Naive thymus-derived CD8-positive, alpha-beta T cell (primary cell): Measurements from ENCODE around the gene LITAF. TPM values are rescaled to one million over a fixed set of nuclear protein-coding genes. Genes with fewer than 3 reads are reported as not detected.

Experiments used
- ATAC-seq, 2 donors: fragments of 150-1000 bp; cut with Tn5 transposase in 1 of 2; sonication (Bioruptor Pico), chemical (Tn5 transposase) in 1 of 2; 1 replicate in 1 of 2; 2 replicates in 1 of 2; pipeline ENCODE4 v1.10.0; 2021; ENCODE audit warnings: mild to moderate bottlenecking in 2 of 2, moderate library complexity in 2 of 2
- POLR2A ChIA-PET: fragments of 350-600 bp; sonication (Branson Sonifier 250); formaldehyde crosslinking; loops from one replicate; lab custom pipeline; 2021; ENCODE audit warnings: antibody characterized with exemption; lab: Charles Lee
- DNase-seq, 10 donors: peaks; one replicate each; pipeline versions ENCODE4 v3.0.0 to v3.0.0-alpha.2; 2020 to 2022
- H3K27ac Mint-ChIP-seq, 10 donors: one replicate each; pipeline ENCODE4 v1.8.0; 2020 to 2022; ENCODE audit warnings: mild to moderate bottlenecking in 10 of 10, mixed read lengths in 10 of 10, moderate library complexity in 4 of 10, inconsistent platforms in 1 of 10
- H3K27me3 Mint-ChIP-seq, 5 donors: one replicate each; pipeline ENCODE4 v1.8.0; 2021 to 2022; ENCODE audit warnings: mixed read lengths in 5 of 5
- H3K36me3 Mint-ChIP-seq, 3 donors: one replicate each; pipeline ENCODE4 v1.8.0; 2020 to 2022; ENCODE audit warnings: mixed read lengths in 3 of 3, mild to moderate bottlenecking in 2 of 3, inconsistent platforms in 1 of 3
- H3K4me1 Mint-ChIP-seq, 4 donors: one replicate each; pipeline ENCODE4 v1.8.0; 2021 to 2022; ENCODE audit warnings: mixed read lengths in 4 of 4
- H3K4me3 Mint-ChIP-seq, 10 donors: one replicate each; pipeline ENCODE4 v1.8.0; 2020 to 2022; ENCODE audit warnings: mild to moderate bottlenecking in 10 of 10, mixed read lengths in 10 of 10, moderate library complexity in 6 of 10, inconsistent platforms in 1 of 10
- H3K9me3 Mint-ChIP-seq, 9 donors: one replicate each; pipeline ENCODE4 v1.8.0; 2020 to 2022; ENCODE audit warnings: mixed read lengths in 9 of 9, mild to moderate bottlenecking in 3 of 9, inconsistent platforms in 1 of 9, moderate library complexity in 1 of 9
- polyA plus RNA-seq, 3 donors: library from polyadenylated mRNA; unstranded; fragments of 300-500 nt; fragmentation: Illumina TruSeq; gene quantifications; one replicate each; pipeline ENCODE4 v1.2.3, GENCODE V29; 2021
- total RNA-seq, 8 experiments: library from RNA in 2 of 8; stranded (reverse) in 2 of 8; gene quantifications; one replicate each; pipeline ENCODE4 v1.2.3 and lab custom pipeline; 2021 to 2026

LITAF gene
- total and polyA plus RNA-seq, 5 experiments from 2014 or later = 169 to 770 (median 553) TPM

DNA sequence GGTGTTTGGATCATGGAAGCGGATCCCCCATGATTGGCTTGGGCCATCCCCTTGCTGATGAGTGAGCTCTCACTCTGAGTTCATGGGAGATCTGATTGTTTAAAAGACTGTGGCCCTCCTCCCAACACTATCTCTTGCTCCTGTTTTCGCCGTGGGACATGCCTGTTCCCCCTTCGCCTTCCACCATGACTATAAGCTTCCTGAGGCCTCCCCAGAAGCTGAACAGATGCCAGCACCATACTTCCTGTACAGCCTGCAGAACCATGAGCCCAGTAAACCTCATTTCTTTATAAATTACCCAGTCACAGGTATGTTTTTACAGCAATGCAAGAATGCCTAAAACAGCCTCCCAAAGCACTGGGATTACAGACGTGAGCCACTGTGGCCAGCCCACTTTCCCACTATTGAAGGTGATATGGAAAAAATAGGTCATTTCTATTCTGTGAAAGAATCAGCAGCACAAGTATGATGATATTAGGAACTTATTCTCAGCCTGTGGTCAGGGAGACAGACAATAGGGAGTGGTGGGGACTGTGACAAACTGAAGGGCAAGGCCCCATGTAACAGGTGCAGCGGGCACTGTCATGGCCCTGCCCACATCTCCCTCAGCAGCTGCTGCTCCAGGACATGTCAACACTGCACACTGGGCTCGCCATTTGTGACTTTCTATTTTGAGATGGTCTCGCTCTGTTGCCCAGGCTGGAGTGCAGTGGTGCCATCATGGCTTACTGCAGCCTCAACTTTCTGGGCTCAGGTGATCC lies 33.7 kb upstream of the LITAF start:
- ATAC-seq = no peak
- H3K9me3 Mint-ChIP-seq = peaks cover 0 to 6% (median 3%) of the 10 kb centered on the region in 9 donors
- no peak for DNase-seq
- H3K27ac Mint-ChIP-seq = peak overlapping the region; percentile 98 to 100 (median 99)
- POLR2A ChIA-PET = interaction anchor here (0.5 to 11.1 kb wide), 15 partner anchors 8 to 365 kb away, joined by 3 to 151 read pairs (median 6); partner anchors contain the start of genes LITAF and SOCS1
- peaks cover 25 to 88% (median 76%) of the 10 kb centered on the region in 4 donors for H3K4me1 Mint-ChIP-seq
- H3K27me3 Mint-ChIP-seq = no peaks in the 10 kb centered on the region
- H3K4me3 Mint-ChIP-seq = peak overlapping the region in 9 of 10 donors; percentile 48 to 91 (median 68)
- H3K36me3 Mint-ChIP-seq = no peaks in the 10 kb centered on the region

DNA sequence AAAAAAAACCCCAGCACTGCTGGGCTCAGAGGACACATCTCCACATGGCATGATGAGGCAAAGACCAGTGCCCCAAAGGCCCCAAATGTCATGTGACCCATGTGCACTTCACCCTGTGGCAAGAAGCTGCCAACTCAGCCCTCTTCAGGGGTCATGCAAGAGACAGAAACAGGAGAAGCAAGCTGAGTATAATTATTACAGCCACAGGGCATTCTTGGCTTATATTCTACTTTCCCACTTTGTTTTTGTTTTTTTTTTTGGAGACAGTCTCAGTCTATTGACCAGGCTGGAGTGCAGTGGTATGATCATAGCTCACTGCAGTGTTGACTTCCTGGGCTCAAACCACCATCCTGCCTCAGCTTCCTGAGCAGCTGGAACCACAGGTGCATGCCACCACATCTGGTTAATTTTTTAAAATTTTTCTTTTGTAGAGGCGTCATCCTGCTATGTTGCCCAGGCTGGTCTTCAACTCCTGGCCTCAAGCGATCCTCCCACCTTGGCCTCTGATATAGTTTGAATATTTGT lies 32.7 kb upstream of the LITAF start:
- Mint-ChIP-seq H3K4me3 (peak overlapping the region; percentile 44 to 91 (median 71)), H3K27me3 (no peaks in the 10 kb centered on the region), H3K9me3 (peaks cover 0 to 6% (median 3%) of the 10 kb centered on the region in 9 donors), H3K4me1 (peaks cover 26 to 86% (median 76%) of the 10 kb centered on the region in 4 donors), H3K27ac (peak overlapping the region; percentile 90 to 100 (median 98)), H3K36me3 (no peaks in the 10 kb centered on the region)
- peak in 6 of 10 donors; percentile 11 to 57 (median 42) for DNase-seq
- POLR2A ChIA-PET = interaction anchor here (0.5 to 11.1 kb wide), 22 partner anchors 9 to 213 kb away, joined by 3 to 151 read pairs (median 4); partner anchors contain the start of gene LITAF
- peak; percentile 35 to 41 for ATAC-seq

DNA sequence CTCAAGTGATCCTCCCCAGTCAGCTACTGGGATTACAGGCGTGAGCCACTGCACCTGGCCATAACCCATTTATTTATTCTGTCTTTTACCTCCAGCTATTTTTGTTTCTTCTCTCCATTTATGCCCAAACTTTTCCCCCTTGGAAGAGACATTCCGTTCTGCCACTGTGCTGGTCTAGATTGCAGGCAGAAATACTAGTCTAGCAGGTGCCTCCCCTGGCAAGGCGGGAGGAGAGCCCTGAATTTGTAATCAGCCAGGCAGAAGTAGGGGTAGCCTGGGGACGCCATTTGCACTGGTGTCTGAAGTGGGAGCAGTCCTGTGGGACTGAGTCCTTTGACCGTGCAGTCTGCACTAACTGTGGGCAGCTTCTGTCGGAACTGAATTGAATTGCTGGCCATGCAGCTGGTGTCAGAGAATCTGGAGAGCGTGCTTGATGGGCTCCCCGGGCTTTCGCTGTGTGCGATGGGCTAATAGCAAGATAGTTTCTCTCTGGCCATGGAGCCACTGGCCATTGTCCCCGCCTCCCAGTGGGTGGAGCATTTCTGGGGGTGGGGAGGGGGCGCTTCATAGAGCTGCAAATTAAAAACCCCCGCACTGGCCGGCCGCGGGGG lies 31.5 kb upstream of the LITAF start:
- Mint-ChIP-seq H3K36me3 (no peaks in the 10 kb centered on the region), H3K4me3 (peak overlapping the region in 6 of 10 donors; percentile 12 to 91 (median 28)), H3K27me3 (no peaks in the 10 kb centered on the region), H3K4me1 (peaks cover 24 to 87% (median 76%) of the 10 kb centered on the region in 4 donors), H3K27ac (peak overlapping the region; percentile 70 to 100 (median 98)), H3K9me3 (peaks cover 0 to 6% (median 3%) of the 10 kb centered on the region in 9 donors)
- POLR2A ChIA-PET = interaction anchor here (1.2 to 11.1 kb wide), 9 partner anchors 11 to 59 kb away, joined by 3 to 151 read pairs (median 4); partner anchors contain the start of gene LITAF
- ATAC-seq (no peak), DNase-seq (no peak)

DNA sequence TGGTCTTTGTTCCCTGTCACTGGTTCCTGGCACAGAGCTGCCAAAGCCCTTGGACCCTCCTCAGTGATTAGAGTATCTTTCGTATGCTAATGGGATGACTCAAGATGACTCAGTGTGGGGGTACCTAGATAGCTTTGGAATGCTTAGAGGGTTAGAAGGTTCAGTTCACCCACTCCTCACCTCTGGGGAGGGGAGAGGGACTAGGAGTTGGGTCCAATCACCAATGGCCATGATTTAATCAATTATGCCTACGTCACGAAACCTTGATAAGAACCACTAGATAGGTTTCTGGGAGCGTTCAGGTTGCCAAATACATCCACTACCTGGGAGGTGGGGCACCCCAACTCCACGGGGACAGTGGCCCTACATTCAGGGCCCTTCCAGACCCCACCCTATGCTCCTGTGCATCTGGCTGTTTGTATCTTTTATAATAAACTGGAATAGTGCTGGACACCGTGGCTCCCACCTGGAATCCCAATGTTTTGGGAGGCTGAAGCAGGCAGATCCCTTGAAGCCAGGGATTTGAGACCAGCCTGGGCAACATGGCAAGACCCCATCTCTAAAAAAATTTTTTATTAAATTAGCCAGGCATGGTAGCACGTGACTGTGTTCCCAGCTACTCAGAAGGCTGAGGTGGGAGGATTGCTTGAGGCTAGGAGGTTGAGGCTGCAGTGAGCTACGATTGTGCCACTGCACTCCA lies 29.2 kb upstream of the LITAF start:
- POLR2A ChIA-PET = interaction anchor here (0.9 to 11.1 kb wide), 5 partner anchors 8 to 44 kb away, joined by 3 to 151 read pairs (median 6); partner anchors contain the start of gene LITAF
- peaks cover 15 to 82% (median 69%) of the 10 kb centered on the region in 4 donors for H3K4me1 Mint-ChIP-seq
- peak overlapping the region; percentile 24 to 92 (median 84) for H3K27ac Mint-ChIP-seq
- H3K27me3 Mint-ChIP-seq = no peaks in the 10 kb centered on the region
- H3K4me3 Mint-ChIP-seq = peak overlapping the region in 6 of 10 donors; percentile 31 to 63 (median 50)
- no peak for ATAC-seq
- DNase-seq = no peak
- H3K9me3 Mint-ChIP-seq = peaks cover 0 to 6% (median 3%) of the 10 kb centered on the region in 9 donors
- H3K36me3 Mint-ChIP-seq = no peaks in the 10 kb centered on the region

DNA sequence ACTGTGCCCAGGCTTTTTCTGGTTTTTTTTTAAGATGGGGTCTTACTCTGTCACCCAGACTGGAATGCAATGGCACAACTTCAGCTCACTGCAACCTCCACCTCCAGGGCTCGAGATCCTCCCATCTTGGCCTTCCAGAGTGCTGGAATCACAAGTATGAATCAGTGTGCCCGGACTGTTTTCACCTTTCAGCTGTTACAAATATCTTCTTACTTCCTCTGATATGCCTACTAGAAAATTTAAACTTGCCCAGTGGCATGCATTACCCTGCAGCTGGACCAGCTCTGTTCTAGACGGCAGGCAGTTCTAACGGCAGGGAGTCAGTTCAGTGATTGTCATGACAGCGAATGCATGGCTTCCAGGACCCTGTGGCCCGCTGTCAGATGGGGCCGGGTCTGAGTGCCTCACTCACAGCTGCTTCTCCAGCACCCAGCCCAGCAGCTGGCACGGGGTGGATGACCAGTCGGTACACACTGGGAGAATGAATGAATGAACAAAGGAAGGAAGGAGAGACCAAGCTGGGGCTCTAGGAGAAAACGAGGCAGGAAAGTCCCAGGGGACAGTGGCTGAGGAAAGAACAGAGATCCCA lies 28.0 kb upstream of the LITAF start:
- H3K36me3 Mint-ChIP-seq = no peaks in the 10 kb centered on the region
- no peaks in the 10 kb centered on the region for H3K27me3 Mint-ChIP-seq
- no peaks in the 10 kb centered on the region for H3K9me3 Mint-ChIP-seq
- DNase-seq (no peak), ATAC-seq (no peak)
- peaks cover 18 to 80% (median 72%) of the 10 kb centered on the region in 4 donors for H3K4me1 Mint-ChIP-seq
- H3K27ac Mint-ChIP-seq = peak overlapping the region in 9 of 10 donors; percentile 31 to 92 (median 79)
- POLR2A ChIA-PET = interaction anchor here (0.9 to 11.1 kb wide), 2 partner anchors 12 to 27 kb away, joined by 3 to 151 read pairs; partner anchors contain the start of gene LITAF
- H3K4me3 Mint-ChIP-seq = peak overlapping the region in 2 of 10 donors; percentile 11 to 41

DNA sequence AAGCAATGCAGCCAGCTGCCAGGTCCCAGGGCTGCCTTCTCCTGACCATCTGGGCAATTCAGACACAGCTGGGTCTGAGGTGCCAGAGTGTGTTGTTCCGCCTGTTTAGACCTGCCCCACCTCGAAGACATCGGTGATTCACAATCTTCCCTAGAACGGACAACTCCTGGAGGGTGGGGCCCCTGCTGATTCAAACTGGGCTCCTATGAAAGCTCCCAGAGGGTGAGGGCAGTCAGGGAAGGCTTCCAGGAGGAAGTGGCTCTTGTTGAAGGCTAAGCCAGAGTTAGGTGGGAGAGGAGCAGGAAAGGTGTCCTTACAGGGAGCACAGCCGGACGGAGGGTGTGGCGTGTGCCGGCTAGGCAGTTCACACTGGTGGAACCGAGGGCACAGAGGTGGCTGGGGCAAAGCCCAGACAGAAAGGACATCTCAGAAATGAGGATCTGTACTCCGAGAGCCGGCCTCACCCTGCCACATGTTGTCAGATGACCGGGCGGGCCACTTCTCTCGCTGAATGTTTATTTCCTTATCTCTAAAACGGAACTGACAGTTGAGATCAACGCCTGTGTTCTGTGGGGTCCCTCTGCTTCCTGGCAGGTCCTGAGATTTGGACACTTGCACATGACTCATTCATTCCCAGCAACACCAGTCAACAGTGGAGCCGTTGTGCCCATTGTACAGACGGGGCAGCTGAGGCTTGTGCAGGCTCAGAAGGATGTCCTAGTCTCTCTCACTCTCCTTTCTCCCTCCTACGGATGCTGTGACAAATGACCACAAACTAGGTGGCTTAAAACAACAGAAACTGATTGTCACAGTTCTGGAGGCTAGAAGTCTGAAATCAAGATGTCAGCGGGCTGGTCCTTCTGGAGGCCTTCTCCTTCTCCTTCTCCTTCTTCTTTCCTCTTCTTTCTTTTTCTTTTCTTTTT lies 26.9 kb upstream of the LITAF start:
- DNase-seq = no peak
- no peaks in the 10 kb centered on the region for H3K9me3 Mint-ChIP-seq
- H3K27me3 Mint-ChIP-seq = no peaks in the 10 kb centered on the region
- H3K27ac Mint-ChIP-seq = peak overlapping the region in 9 of 10 donors; percentile 36 to 89 (median 68)
- ATAC-seq = no peak
- no peaks in the 10 kb centered on the region for H3K36me3 Mint-ChIP-seq
- peaks cover 18 to 79% (median 72%) of the 10 kb centered on the region in 4 donors for H3K4me1 Mint-ChIP-seq
- H3K4me3 Mint-ChIP-seq = peak overlapping the region in 3 of 10 donors; percentile 14 to 62 (median 18)
- POLR2A ChIA-PET = interaction anchor here (0.6 to 11.1 kb wide), 5 partner anchors 8 to 76 kb away, joined by 3 to 151 read pairs (median 6); partner anchors contain the start of gene LITAF

DNA sequence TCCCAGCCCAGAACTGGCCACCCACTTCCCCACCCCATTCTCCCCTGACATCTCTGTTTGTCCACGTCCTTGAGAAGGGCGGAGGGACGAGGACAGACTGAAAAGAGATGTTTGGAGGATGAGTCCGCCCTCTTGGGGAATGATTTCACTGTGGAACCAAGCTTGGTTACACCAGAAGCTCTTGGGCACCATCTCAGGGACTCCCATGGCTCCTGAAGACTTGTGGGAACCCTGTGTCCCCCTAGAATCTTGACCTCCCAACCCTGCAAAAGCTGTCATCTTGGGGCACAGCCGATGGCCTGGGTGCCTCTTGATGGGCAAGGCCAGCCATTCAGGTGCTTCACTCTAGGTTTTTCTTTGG lies 25.9 kb upstream of the LITAF start:
- H3K4me3 Mint-ChIP-seq = no peak overlapping the region
- POLR2A ChIA-PET = interaction anchor here (0.8 to 2.0 kb wide), 3 partner anchors 9 to 27 kb away, joined by 3 to 10 read pairs (median 4); partner anchors contain the start of gene LITAF
- ATAC-seq = no peak
- no peaks in the 10 kb centered on the region for H3K36me3 Mint-ChIP-seq
- peaks cover 18 to 76% (median 72%) of the 10 kb centered on the region in 4 donors for H3K4me1 Mint-ChIP-seq
- DNase-seq = no peak
- H3K27me3 Mint-ChIP-seq = no peaks in the 10 kb centered on the region
- H3K9me3 Mint-ChIP-seq = no peaks in the 10 kb centered on the region
- H3K27ac Mint-ChIP-seq = peak overlapping the region in 8 of 10 donors; percentile 36 to 84 (median 68)

DNA sequence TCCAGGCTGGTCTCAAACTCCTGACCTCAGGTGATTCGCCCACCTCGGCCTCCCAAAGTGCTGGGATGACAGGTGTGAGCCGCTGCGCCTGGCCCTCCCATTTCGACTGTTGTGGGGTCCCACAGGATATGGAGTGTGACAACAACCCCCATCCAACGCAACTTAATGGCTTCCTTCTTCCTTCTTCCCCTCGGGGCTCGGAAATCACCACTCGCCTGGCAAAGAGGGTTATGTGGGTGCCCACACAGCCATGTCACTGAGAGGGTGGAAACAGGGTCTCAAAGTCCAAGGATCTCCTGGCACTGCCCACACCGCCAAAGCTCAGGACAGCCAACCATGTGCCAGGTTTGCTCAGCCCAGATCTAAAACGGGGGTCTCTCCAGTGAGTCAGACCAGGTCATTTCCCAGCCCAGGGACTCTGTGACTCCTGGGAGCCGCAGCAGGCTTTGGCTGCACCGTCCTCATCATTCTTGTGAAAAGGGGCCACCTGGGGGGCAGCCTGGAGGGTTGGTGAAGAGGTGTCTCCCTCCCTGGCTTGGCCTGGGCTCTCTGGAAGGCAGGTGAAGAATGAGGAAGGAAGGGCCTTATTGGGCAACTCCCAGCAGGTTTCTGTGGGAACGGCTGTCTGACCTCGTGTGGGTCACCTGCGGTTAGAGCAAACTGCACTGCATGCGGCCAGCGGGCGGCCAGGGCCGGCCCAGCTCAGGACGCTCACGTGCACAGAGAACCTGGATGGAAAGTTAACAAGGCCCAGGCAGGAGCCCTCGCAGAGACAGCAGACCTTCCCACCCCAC lies 25.3 kb upstream of the LITAF start:
- ATAC-seq = peak in 1 of 2 donors; percentile 42
- H3K36me3 Mint-ChIP-seq = no peaks in the 10 kb centered on the region
- no peak for DNase-seq
- H3K4me3 Mint-ChIP-seq = peak overlapping the region in 3 of 10 donors; percentile 18 to 52 (median 50)
- no peaks in the 10 kb centered on the region for H3K9me3 Mint-ChIP-seq
- H3K4me1 Mint-ChIP-seq = peaks cover 18 to 76% (median 68%) of the 10 kb centered on the region in 4 donors
- no peaks in the 10 kb centered on the region for H3K27me3 Mint-ChIP-seq
- POLR2A ChIA-PET = interaction anchor here (0.8 to 2.0 kb wide), 3 partner anchors 10 to 26 kb away, joined by 3 to 10 read pairs (median 4); partner anchors contain the start of gene LITAF
- H3K27ac Mint-ChIP-seq = peak overlapping the region in 8 of 10 donors; percentile 39 to 89 (median 78)

DNA sequence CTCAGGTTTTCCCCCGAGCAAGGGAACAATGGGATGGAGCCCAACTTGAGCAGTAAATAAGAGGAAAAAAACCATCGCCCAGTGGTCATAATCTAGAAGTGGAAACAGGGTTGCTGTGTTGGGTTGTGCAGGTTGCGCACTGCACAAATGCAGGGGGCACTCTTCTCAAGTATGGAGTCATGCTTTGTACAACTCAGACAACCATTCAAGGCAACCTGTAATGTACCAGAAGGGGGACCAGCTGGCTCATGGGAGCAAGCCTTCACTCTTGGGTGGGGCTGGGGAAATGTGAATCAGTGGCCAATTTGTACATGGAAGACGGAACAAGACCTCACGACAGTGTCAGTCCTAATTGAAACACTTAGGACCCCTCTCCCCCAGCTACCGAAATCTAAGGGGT lies 23.9 kb upstream of the LITAF start:
- no peaks in the 10 kb centered on the region for H3K36me3 Mint-ChIP-seq
- POLR2A ChIA-PET = interaction anchor here (0.7 to 1.4 kb wide), 5 partner anchors 9 to 17 kb away, joined by 3 to 4 read pairs (median 4); no protein-coding TSS in a partner anchor
- H3K9me3 Mint-ChIP-seq = no peaks in the 10 kb centered on the region
- DNase-seq = no peak
- ATAC-seq = no peak
- H3K27ac Mint-ChIP-seq = peak overlapping the region in 7 of 10 donors; percentile 12 to 67 (median 47)
- H3K4me3 Mint-ChIP-seq = no peak overlapping the region
- peaks cover 18 to 75% (median 59%) of the 10 kb centered on the region in 4 donors for H3K4me1 Mint-ChIP-seq
- H3K27me3 Mint-ChIP-seq = no peaks in the 10 kb centered on the region

DNA sequence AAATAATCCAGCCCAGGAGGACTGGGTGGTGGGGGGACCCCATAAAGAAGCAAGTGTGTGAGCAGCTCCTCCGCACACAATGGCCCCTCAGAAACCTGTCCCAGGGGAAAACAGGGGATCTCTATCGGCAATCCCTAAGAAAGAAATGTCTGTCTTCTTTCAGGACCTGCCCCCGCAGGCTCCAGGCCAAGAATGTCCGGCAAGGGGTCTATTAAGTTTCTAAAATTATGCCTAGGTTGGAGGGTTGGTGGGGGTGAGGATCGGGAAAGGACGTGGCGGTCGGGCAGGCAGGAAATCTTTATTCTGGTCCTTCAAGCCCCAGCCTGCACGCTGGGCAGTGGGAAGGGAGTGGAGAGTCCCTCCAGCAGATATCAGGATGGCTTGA lies 23.4 kb upstream of the LITAF start:
- H3K36me3 Mint-ChIP-seq = no peaks in the 10 kb centered on the region
- H3K4me1 Mint-ChIP-seq = peaks cover 20 to 71% (median 57%) of the 10 kb centered on the region in 4 donors
- H3K9me3 Mint-ChIP-seq = no peaks in the 10 kb centered on the region
- H3K4me3 Mint-ChIP-seq = no peak overlapping the region
- ATAC-seq (no peak), DNase-seq (no peak)
- peak overlapping the region in 6 of 10 donors; percentile 26 to 75 (median 54) for H3K27ac Mint-ChIP-seq
- no peaks in the 10 kb centered on the region for H3K27me3 Mint-ChIP-seq
- POLR2A ChIA-PET = interaction anchor here (0.7 to 1.4 kb wide), 5 partner anchors 9 to 16 kb away, joined by 3 to 4 read pairs (median 4); no protein-coding TSS in a partner anchor
